Ishikawa (cell line): ENCODE measurements around the gene SNX32.

Experiments
- CEBPB ChIP-seq: IDR thresholded peaks from 2 replicates; pipeline ENCODE4 v1.6.1; 2012
- CREB1 ChIP-seq: IDR thresholded peaks from 2 replicates; pipeline ENCODE4 v1.6.1; 2012; ENCODE audit warnings: low read depth
- EGR1 ChIP-seq: IDR thresholded peaks from 2 replicates; pipeline ENCODE4 v1.6.1; 2012
- EP300 ChIP-seq: IDR thresholded peaks from 2 replicates; pipeline ENCODE4 v1.6.1; 2012; ENCODE audit warnings: borderline replicate concordance
- FOXM1 ChIP-seq: IDR thresholded peaks from 2 replicates; pipeline ENCODE4 v1.6.1; 2012; ENCODE audit warnings: low read depth, borderline replicate concordance
- MAX ChIP-seq: IDR thresholded peaks from 2 replicates; pipeline ENCODE4 v1.6.1; 2012
- NFIC ChIP-seq: IDR thresholded peaks from 2 replicates; pipeline ENCODE4 v1.6.1; 2012
- RAD21 ChIP-seq: IDR thresholded peaks from 2 replicates; pipeline ENCODE4 v1.6.1; 2012; ENCODE audit warnings: low read depth
- REST ChIP-seq: IDR thresholded peaks from 2 replicates; pipeline ENCODE4 v1.6.1; 2012; ENCODE audit warnings: low read depth, mild to moderate bottlenecking
- TAF1 ChIP-seq: IDR thresholded peaks from 2 replicates; pipeline ENCODE4 v1.6.1; 2012; ENCODE audit warnings: low read depth, mild to moderate bottlenecking
- TCF12 ChIP-seq: IDR thresholded peaks from 2 replicates; pipeline ENCODE4 v1.6.1; 2012; ENCODE audit warnings: low read depth
- TEAD4 ChIP-seq: IDR thresholded peaks from 2 replicates; pipeline ENCODE4 v1.6.1; 2012
- YY1 ChIP-seq: IDR thresholded peaks from 2 replicates; pipeline ENCODE4 v1.6.1; 2012; ENCODE audit warnings: low read depth
- ZBTB7A ChIP-seq: IDR thresholded peaks from 2 replicates; pipeline ENCODE4 v1.6.1; 2012; ENCODE audit warnings: low read depth
- TF ChIP-seq, protein P1 (sequence below): IDR thresholded peaks from 2 replicates; pipeline ENCODE4 v1.6.1; 2012

SNX32 gene

GRCh38 chr11:65861165-65861505 is 27.4 kb downstream of the SNX32 start:
- TF ChIP-seq ZBTB7A, result no peak
- TF ChIP-seq EGR1, result no peak
- TF ChIP-seq MAX, result no peak
- TF ChIP-seq, protein P1, sequence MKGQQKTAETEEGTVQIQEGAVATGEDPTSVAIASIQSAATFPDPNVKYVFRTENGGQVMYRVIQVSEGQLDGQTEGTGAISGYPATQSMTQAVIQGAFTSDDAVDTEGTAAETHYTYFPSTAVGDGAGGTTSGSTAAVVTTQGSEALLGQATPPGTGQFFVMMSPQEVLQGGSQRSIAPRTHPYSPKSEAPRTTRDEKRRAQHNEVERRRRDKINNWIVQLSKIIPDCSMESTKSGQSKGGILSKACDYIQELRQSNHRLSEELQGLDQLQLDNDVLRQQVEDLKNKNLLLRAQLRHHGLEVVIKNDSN, result no peak

- TF ChIP-seq YY1 (no peak), MAX (no peak), NFIC (no peak), EGR1 (no peak), TEAD4 (no peak), TAF1 (no peak)
- TF ChIP-seq, protein P1, result no peak
Measured at GRCh38 chr11:65861533-65862183, 27.9 kb downstream of the SNX32 start.

- TF ChIP-seq TAF1, result no peak
- TF ChIP-seq, protein P1, result no peak
- no peak for TF ChIP-seq FOXM1
- no peak for TF ChIP-seq YY1
- TF ChIP-seq CEBPB, result no peak
- no peak for TF ChIP-seq EP300
- no peak for TF ChIP-seq RAD21
Measured at GRCh38 chr11:65862191-65862735, 28.5 kb downstream of the SNX32 start.

DNA sequence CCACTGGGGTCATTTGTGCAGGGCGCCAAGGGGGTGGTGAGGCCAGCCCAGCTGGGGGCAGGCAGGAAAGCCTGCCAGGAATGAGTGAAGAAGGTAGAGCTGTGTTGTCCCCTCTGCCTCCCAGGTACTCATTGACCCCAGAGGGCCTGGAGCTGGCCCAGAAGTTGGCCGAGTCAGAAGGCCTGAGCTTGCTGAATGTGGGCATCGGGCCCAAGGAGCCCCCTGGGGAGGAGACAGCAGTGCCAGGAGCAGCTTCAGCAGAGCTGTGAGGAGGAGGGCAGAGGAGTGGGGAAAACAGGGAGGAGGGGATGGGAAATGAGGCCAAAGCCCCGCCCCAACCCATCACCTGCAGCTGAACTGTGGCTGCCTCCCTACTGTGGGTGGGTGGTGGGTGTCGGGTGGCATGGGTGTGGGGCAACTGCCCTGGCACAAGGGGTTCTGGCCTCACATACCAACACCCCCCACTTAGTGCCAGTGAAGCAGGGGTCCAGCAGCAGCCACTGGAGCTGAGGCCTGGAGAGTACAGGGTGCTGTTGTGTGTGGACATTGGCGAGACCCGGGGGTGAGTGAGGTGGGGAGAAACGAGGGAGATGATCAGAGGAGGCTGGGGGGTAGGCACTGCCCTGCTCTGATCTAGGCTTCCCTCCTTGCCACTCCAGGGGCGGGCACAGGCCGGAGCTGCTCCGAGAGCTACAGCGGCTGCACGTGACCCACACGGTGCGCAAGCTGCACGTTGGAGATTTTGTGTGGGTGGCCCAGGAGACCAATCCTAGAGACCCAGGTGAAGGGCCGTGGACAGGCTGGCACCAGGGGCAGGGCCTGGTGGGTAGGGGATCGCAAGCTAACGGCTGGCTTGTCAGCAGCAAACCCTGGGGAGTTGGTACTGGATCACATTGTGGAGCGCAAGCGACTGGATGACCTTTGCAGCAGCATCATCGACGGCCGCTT is 29.5 kb downstream of the SNX32 start:
- TF ChIP-seq NFIC (no peak), ZBTB7A (no peak), EP300 (no peak), YY1 (no peak), TCF12 (no peak), TAF1 (no peak), CEBPB (no peak), EGR1 (no peak), REST (no peak)
- TF ChIP-seq, protein P1, result no peak

DNA sequence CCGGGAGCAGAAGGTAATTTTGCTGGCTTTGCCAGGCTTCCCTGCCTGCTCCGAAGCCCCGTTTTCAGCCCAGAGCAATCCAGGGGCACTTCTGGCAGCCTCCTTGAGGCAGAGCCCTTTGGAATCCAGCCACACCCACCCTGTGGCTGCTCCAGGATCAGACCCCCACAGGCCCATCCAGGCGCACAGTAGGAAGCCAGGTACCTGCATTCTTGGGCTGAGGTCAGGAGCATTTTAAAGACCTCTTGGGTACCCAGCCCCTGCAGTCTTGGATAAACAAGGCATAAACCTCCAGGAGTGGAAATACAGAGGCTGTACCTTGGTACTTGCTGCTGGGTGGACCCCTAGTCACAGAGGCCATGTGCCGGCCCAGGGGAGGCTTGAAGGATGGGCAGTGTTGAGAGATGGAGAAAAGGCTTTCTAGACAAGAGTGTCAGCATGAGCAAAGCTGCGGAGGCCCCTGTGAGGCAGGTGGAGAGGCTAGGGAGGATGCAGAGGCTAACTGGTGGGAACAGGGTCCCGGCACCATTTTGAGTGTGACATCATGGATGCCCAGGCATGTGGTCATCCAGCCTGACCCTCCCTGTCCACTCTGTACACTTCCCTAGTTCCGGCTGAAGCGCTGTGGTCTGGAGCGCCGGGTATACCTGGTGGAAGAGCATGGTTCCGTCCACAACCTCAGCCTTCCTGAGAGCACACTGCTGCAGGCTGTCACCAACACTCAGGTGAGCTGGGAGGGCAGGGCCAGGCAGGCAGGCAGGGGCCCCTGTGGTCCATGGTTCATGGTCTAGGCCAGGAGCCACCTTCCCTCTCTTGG is 30.3 kb downstream of the SNX32 start:
- TF ChIP-seq YY1, result no peak
- TF ChIP-seq TEAD4, result no peak
- no peak for TF ChIP-seq ZBTB7A
- no peak for TF ChIP-seq EP300
- TF ChIP-seq NFIC, result no peak
- TF ChIP-seq CEBPB, result no peak
- TF ChIP-seq MAX, result no peak

DNA sequence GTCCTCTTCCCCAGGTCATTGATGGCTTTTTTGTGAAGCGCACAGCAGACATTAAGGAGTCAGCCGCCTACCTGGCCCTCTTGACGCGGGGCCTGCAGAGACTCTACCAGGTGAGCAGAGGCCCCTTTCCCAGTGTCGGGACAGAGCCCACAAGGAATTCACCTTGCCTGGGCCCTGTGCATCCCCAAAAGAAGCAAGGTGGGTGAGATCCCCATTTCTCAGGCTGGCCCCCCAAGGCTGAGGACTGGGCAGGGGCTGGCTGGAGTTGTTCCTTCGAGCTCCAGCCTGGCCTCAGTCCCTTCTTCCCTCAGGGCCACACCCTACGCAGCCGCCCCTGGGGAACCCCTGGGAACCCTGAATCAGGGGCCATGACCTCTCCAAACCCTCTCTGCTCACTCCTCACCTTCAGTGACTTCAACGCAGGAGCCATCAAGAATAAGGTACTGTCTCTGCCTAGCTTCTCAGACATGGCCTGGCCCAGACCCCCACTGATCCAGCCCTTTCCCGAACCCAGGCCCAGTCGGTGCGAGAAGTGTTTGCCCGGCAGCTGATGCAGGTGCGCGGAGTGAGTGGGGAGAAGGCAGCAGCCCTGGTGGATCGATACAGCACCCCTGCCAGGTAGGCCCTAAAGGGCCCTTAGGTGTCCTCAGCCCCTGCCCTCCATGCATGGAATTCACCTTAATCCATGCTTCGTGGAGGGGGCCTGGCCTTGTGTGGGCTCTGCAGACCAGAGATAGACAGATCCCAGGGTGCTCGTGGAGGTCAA is 31.1 kb downstream of the SNX32 start:
- no peak for TF ChIP-seq TEAD4
- TF ChIP-seq TCF12, result no peak
- no peak for TF ChIP-seq EP300
- TF ChIP-seq, protein P1, result no peak
- TF ChIP-seq TAF1, result no peak
- no peak for TF ChIP-seq CEBPB
- TF ChIP-seq RAD21, result no peak
- no peak for TF ChIP-seq NFIC
- no peak for TF ChIP-seq ZBTB7A
- no peak for TF ChIP-seq CREB1
- TF ChIP-seq REST, result no peak
- no peak for TF ChIP-seq YY1
- TF ChIP-seq FOXM1, result no peak
- TF ChIP-seq MAX, result no peak
